AG08395 (cell line): ENCODE measurements around the gene KRTAP10-7.
"Not testable (repeated sequence)": the region's sequence is repeated elsewhere in the genome, so short reads cannot be mapped to it uniquely, and the experiment has no call there.

Experiments used
- DNase-seq: peaks from one replicate; pipeline ENCODE4 v3.0.0; 2012; ENCODE audit warnings: mixed read lengths, low spot score

KRTAP10-7 gene

GRCh38 chr21:44600118-44600978 is at the start of gene KRTAP10-7:
Gene KRTAP10-7, plus strand, starts transcription at chr21:44600597. Its CDS starts 25 bp downstream, at chr21:44600622.
- DNase-seq, result not testable (repeated sequence)

GRCh38 chr21:44550807-44551206 is 49.6 kb upstream of the KRTAP10-7 start:
- DNase-seq, result no peak

GRCh38 chr21:44551340-44551961 is 48.9 kb upstream of the KRTAP10-7 start, which contains the start of gene KRTAP10-2:
Gene KRTAP10-2, minus strand, starts transcription at chr21:44551505. Its CDS starts 47 bp downstream, at chr21:44551458.
- DNase-seq, result no peak

GRCh38 chr21:44552136-44552535 is 48.3 kb upstream of the KRTAP10-7 start:
- no peak for DNase-seq

GRCh38 chr21:44552681-44553080 is 47.7 kb upstream of the KRTAP10-7 start:
- DNase-seq, result no peak

GRCh38 chr21:44555200-44555875 is 45.1 kb upstream of the KRTAP10-7 start:
- no peak for DNase-seq

- DNase-seq, result no peak
Observed at GRCh38 chr21:44556879-44557278, 43.5 kb upstream of the KRTAP10-7 start.

GRCh38 chr21:44557491-44558328 is 42.7 kb upstream of the KRTAP10-7 start:
- DNase-seq, result no peak

GRCh38 chr21:44558329-44558675 is 42.1 kb upstream of the KRTAP10-7 start:
- not testable (repeated sequence) for DNase-seq

- DNase-seq, result no peak
Observed at GRCh38 chr21:44558695-44559094, 41.7 kb upstream of the KRTAP10-7 start, which contains the start of gene KRTAP10-3. Gene KRTAP10-3, minus strand, starts transcription at chr21:44558795. Its CDS starts 80 bp downstream, at chr21:44558715.

GRCh38 chr21:44564099-44564498 is 36.3 kb upstream of the KRTAP10-7 start:
- DNase-seq, result no peak

- DNase-seq, result no peak
Observed at GRCh38 chr21:44564886-44565598, 35.4 kb upstream of the KRTAP10-7 start.

- no peak for DNase-seq
Observed at GRCh38 chr21:44566403-44566802, 34.0 kb upstream of the KRTAP10-7 start.

GRCh38 chr21:44567481-44568171 is 32.8 kb upstream of the KRTAP10-7 start:
- DNase-seq, result no peak

GRCh38 chr21:44568261-44568660 is 32.1 kb upstream of the KRTAP10-7 start:
- no peak for DNase-seq

GRCh38 chr21:44568667-44569556 is 31.5 kb upstream of the KRTAP10-7 start:
- no peak for DNase-seq

- no peak for DNase-seq
Observed at GRCh38 chr21:44569861-44570517, 30.4 kb upstream of the KRTAP10-7 start.

- DNase-seq, result no peak
Observed at GRCh38 chr21:44571296-44571695, 29.1 kb upstream of the KRTAP10-7 start.
